Posterior cingulate gyrus (tissue), 11 donors: ENCODE measurements around the gene IFI35.
"Not testable (repeated sequence)": the region's sequence is repeated elsewhere in the genome, so short reads cannot be mapped to it uniquely, and the experiment has no call there.

Experiments
- DNase-seq, 10 donors: peaks; one replicate each; pipeline versions ENCODE4 v3.0.0 to v3.0.0-alpha.2; 2020 to 2021; ENCODE audit warnings: mixed read lengths in 3 of 10
- intact Hi-C: fragments of 100-400 bp; cut with DNase I; formaldehyde crosslinking; loops from one replicate; pipeline ENCODE4 v1.15.1; 2023

IFI35 gene

GRCh38 chr17:43043307-43043706 is 36.7 kb downstream of the IFI35 start:
- intact Hi-C loops = no loop called here
- DNase-seq = no peak

- no peak for DNase-seq
- intact Hi-C loops = no loop called here
These were observed 37.4 kb downstream of the IFI35 start for GRCh38 chr17:43044024-43044423.

- intact Hi-C loops = no loop called here
- DNase-seq = no peak
These were observed 45.4 kb downstream of the IFI35 start for GRCh38 chr17:43051969-43052368.

GRCh38 chr17:43053008-43053407 is 46.4 kb downstream of the IFI35 start:
- intact Hi-C loops, DNase-seq: not testable (repeated sequence)

GRCh38 chr17:43056051-43056450 is 49.5 kb downstream of the IFI35 start:
- no peak for DNase-seq
- intact Hi-C loops = no loop called here

GRCh38 chr17:43062984-43063638 is 56.5 kb downstream of the IFI35 start:
- intact Hi-C loops = no loop called here
- DNase-seq = no peak
